Cardiac fibroblast (primary cell): ENCODE results near the gene HNRNPL.
"Not testable (repeated sequence)": the region's sequence is repeated elsewhere in the genome, so short reads cannot be mapped to it uniquely, and the experiment has no call there.

Experiments
- DNase-seq, 2 donors: peaks; one replicate each; pipeline versions ENCODE4 v3.0.0 to v3.0.0-alpha.2; 2010; ENCODE audit warnings: low read depth in 2 of 2
- H3K4me3 ChIP-seq, 2 donors: replicated peaks in 1 of 2; 1 replicate in 1 of 2; 2 replicates in 1 of 2; pipeline ENCODE4 v1.5.1; 2011; ENCODE audit warnings: low read depth in 2 of 2, low read length in 2 of 2, mild to moderate bottlenecking in 2 of 2, moderate library complexity in 1 of 2
- CTCF ChIP-seq: IDR thresholded peaks from one replicate; pipeline ENCODE4 v1.5.1; 2011; ENCODE audit warnings: low read depth, mild to moderate bottlenecking, low read length, inconsistent platforms

Gene HNRNPL

GRCh38 chr19:38831142-38831605 lies 18.6 kb downstream of the HNRNPL start:
- no peak for TF ChIP-seq CTCF
- peak; percentile 90 to 92 for DNase-seq
- peak overlapping the region; percentile 64 to 76 for H3K4me3 ChIP-seq

GRCh38 chr19:38830039-38830733 lies 19.6 kb downstream of the HNRNPL start:
- no peak overlapping the region for H3K4me3 ChIP-seq
- TF ChIP-seq CTCF = no peak
- peak in 1 of 2 donors; percentile 63 for DNase-seq

GRCh38 chr19:38829203-38829602 lies 20.6 kb downstream of the HNRNPL start:
- DNase-seq = peak; percentile 70 to 74
- not testable (repeated sequence) for H3K4me3 ChIP-seq

DNA sequence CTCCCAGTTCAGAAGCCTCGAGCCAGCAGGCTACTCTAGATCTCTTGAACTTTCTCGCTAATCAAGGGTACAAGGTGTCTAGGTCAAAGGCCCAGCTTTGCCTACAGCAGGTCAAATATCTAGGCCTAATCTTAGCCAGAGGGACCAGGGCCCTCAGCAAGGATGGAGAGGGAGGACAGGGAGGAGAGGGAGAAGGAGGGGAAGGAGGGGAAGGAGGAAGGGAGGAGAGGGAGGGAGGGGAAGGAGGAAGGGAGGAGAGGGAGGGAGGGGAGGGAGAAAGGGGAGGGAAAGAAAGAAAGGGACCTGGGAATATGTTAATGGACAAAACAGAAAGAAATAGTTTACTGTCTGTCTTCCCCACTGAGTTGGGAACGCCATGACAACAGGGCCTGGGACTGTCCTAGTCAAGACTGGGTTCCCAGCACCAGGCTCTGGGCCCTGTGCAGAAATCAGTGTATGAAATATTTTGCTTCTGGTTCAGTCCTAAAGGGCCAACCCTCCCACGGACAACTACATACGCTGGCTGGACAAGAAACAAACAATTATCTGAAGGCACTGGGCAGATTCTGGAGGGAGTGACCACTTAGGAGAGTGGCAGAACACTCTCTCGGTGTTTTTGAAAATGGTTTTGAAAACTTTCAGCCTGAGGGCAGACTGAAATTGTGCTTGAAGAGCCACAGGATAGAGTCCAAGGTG lies 22.8 kb downstream of the HNRNPL start:
- no peak for TF ChIP-seq CTCF
- no peak for DNase-seq
- no peak overlapping the region for H3K4me3 ChIP-seq

DNA sequence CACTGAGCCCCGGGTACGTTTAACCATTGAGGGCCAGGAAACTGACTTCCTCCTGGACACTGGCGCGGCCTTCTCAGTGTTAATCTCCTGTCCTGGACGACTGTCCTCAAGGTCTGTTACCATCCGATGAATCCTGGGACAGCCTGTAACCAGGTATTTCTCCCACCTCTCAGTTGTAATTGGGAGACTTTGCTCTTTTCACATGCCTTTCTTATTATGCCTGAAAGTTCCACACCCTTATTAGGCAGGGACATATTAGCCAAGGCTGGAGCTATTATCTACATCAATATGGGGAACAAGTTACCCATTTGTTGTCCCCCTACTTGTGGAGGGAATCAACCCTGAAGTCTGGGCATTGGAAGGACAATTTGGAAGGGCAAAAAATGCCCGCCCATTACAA lies 23.9 kb downstream of the HNRNPL start:
- not testable (repeated sequence) for H3K4me3 ChIP-seq, DNase-seq

- not testable (repeated sequence) for H3K4me3 ChIP-seq, DNase-seq
Measured at GRCh38 chr19:38821230-38821825, 28.5 kb downstream of the HNRNPL start.

DNA sequence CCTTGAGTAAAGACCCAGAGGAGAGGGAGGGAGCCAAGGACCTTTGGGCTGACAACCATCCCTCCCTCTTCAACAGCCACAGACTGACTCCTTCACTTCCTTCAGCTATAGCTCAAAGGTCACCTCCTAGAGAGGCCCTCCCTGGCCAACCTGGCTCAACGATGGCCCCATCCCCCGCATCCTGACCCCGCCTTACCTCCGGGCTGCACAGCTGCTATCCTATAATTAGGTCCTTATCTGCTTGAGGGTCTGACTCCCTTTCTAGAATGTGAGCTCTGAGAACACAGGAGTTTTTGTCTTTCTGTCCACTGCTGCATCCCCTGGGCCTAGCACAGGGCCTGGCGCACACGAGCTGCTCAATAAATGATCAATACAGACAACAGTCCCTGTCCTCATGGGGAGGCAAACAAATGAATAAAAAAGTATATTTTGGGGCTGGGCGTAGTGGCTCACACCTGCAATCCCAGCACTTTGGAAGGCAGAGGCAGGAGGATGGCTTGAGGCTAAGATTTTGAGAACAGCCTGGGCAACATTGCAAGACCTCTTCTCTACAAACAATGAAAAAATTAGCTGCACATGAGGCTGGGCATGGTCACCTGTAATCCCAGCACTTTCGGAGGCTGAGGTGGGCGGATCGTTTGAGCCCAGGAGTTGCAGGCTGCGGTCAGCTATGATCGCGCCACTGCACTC lies 30.4 kb downstream of the HNRNPL start:
- no peak for TF ChIP-seq CTCF
- H3K4me3 ChIP-seq = no peak overlapping the region
- DNase-seq = no peak

DNA sequence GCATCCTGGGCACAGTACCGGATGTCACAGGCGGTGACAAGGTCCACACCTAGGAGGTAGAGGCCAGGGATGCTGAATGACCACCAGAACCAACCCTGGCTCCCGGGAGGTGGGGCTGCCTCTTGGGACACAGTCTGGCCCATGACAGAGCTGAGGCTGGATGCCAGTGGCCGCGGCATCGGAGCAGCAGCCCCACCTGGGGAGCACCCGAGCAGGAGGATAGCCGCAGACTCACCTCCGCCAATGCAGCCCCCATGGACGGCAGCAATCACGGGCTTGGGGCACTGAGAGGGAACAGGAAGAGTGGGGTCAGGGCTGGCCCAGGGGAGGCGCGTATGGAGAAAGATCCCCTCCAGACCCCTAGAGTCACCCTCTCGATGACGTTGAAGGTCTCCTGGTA lies 32.7 kb downstream of the HNRNPL start:
- H3K4me3 ChIP-seq = no peak overlapping the region
- no peak for DNase-seq
- no peak for TF ChIP-seq CTCF
